ENCODE results near the gene SYCE3.
A peak's percentile ranks its signal among the peaks of the same experiment; 100 is the strongest.

The SYCE3 gene

GRCh38 chr22:50562523-50563412 lies at the start of gene SYCE3:
TSS of gene SYCE3 (minus strand) at chr22:50562919. CDS start at chr22:50556405, 6,514 bp downstream.
- DNase-seq (ENCODE audit: low read depth), result no peak
- peak within 1 kb of the TSS; percentile 73 for H3K4me3 ChIP-seq (ENCODE audit: low read length)
- TF ChIP-seq, protein P1, sequence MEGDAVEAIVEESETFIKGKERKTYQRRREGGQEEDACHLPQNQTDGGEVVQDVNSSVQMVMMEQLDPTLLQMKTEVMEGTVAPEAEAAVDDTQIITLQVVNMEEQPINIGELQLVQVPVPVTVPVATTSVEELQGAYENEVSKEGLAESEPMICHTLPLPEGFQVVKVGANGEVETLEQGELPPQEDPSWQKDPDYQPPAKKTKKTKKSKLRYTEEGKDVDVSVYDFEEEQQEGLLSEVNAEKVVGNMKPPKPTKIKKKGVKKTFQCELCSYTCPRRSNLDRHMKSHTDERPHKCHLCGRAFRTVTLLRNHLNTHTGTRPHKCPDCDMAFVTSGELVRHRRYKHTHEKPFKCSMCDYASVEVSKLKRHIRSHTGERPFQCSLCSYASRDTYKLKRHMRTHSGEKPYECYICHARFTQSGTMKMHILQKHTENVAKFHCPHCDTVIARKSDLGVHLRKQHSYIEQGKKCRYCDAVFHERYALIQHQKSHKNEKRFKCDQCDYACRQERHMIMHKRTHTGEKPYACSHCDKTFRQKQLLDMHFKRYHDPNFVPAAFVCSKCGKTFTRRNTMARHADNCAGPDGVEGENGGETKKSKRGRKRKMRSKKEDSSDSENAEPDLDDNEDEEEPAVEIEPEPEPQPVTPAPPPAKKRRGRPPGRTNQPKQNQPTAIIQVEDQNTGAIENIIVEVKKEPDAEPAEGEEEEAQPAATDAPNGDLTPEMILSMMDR (conservative IDR thresholded peaks at IDR 0.05; ENCODE audit: low read depth, low read length), result peak; percentile 78

- TF ChIP-seq, protein P1 (conservative IDR thresholded peaks at IDR 0.05; ENCODE audit: low read depth, low read length), result no peak
- H3K4me3 ChIP-seq (ENCODE audit: low read length), result no peak overlapping the region
- DNase-seq (ENCODE audit: low read depth), result no peak
These were observed 49.4 kb upstream of the SYCE3 start for GRCh38 chr22:50612168-50612527.

GRCh38 chr22:50611341-50612060 lies 48.8 kb upstream of the SYCE3 start:
- no peak overlapping the region for H3K4me3 ChIP-seq (ENCODE audit: low read length)
- no peak for DNase-seq (ENCODE audit: low read depth)
- TF ChIP-seq, protein P1 (conservative IDR thresholded peaks at IDR 0.05; ENCODE audit: low read depth, low read length), result no peak

DNA sequence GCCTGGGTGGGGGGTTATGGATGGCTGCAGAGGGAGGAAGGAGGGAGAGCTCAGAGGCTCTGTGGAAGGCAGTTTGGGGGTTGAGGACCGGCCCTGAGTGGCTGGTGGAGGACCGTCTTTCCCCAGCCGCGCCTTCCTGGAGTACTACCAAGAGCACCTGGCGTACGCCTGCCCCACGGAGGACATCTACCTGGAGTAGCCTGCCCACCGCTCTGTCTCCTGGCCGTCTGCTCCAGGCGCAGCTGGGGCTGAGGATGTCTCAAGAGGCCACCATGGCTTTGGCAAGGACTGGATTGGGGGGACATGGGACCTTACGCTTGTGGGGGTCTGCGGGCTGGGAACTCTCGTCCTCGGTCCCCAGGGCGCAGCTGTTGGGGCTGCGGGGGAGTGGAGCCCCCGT lies 47.9 kb upstream of the SYCE3 start:
- TF ChIP-seq, protein P1 (conservative IDR thresholded peaks at IDR 0.05; ENCODE audit: low read depth, low read length), result no peak
- no peak overlapping the region for H3K4me3 ChIP-seq (ENCODE audit: low read length)
- DNase-seq (ENCODE audit: low read depth), result no peak

GRCh38 chr22:50610041-50610451 lies 47.3 kb upstream of the SYCE3 start:
- DNase-seq (ENCODE audit: low read depth), result no peak
- no peak overlapping the region for H3K4me3 ChIP-seq (ENCODE audit: low read length)
- TF ChIP-seq, protein P1 (conservative IDR thresholded peaks at IDR 0.05; ENCODE audit: low read depth, low read length), result no peak

DNA sequence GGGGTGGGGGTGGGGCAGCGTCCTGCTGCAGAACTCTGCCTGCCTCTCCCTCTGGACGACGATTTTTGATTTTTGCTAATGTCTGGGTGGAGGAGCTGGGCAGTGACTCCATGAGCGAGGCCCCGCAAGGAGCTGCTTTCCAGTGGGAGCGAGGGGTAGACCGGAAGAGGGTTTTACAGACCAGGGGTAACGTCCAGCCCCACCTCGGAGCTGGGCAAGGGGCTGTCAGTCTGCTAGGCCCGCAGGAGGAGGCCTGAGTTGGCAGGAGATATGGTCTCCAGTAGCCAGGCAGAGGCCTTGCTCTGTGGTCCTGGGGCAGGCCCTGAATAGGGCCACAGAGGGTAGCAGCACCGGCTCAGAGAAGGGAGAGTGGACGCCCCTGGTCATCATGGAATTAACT lies 46.9 kb upstream of the SYCE3 start:
- TF ChIP-seq, protein P1 (conservative IDR thresholded peaks at IDR 0.05; ENCODE audit: low read depth, low read length), result no peak
- no peak for DNase-seq (ENCODE audit: low read depth)
- H3K4me3 ChIP-seq (ENCODE audit: low read length), result no peak overlapping the region
